MM.1S (cell line): Measurements from ENCODE around the gene C2orf74.
"Not testable (repeated sequence)": the region's sequence is repeated elsewhere in the genome, so short reads cannot be mapped to it uniquely, and the experiment has no call there.

ENCODE experiments used
- DNase-seq: peaks from one replicate; pipeline ENCODE4 v3.0.0-alpha.2; 2015
- H2AFZ ChIP-seq: fragments of 300-600 bp; sonication (generic); 2 replicates; pipeline ENCODE4 v1.6.0; 2016; ENCODE audit warnings: antibody characterized with exemption, low read length
- H3F3A ChIP-seq: fragments of 300-600 bp; sonication (generic); 2 replicates; pipeline ENCODE4 v1.6.1; 2016; ENCODE audit warnings: mild to moderate bottlenecking, antibody characterized with exemption, low read length, moderate library complexity, mixed read lengths; ENCODE audit not compliant: insufficient read depth
- H3K27ac ChIP-seq: fragments of 300-600 bp; sonication (generic); 2 replicates; pipeline ENCODE4 v1.5.1; 2016; ENCODE audit warnings: mild to moderate bottlenecking, low read length
- H3K27me3 ChIP-seq: fragments of 300-600 bp; sonication (generic); replicated peaks from 2 replicates; pipeline ENCODE4 v1.6.0; 2016; ENCODE audit warnings: low read length; ENCODE audit not compliant: insufficient read depth
- H3K36me3 ChIP-seq: fragments of 300-600 bp; sonication (generic); replicated peaks from 2 replicates; pipeline ENCODE4 v1.6.1; 2016; ENCODE audit warnings: mild to moderate bottlenecking, low read length, mixed read lengths; ENCODE audit not compliant: insufficient read depth
- H3K4me1 ChIP-seq: fragments of 300-600 bp; sonication (generic); 2 replicates; pipeline ENCODE4 v1.6.1; 2016; ENCODE audit warnings: low read length, mixed read lengths
- H3K4me2 ChIP-seq: fragments of 300-600 bp; sonication (generic); 2 replicates; pipeline ENCODE4 v1.6.0; 2016; ENCODE audit warnings: low read depth, low read length
- H3K4me3 ChIP-seq: fragments of 300-600 bp; sonication (generic); 2 replicates; pipeline ENCODE4 v1.5.1; 2016; ENCODE audit warnings: low read length, mixed read lengths
- H3K79me2 ChIP-seq: fragments of 300-600 bp; sonication (generic); 2 replicates; pipeline ENCODE4 v1.6.1; 2016; ENCODE audit warnings: mixed run types, low read length, mixed read lengths
- H3K9ac ChIP-seq: fragments of 300-600 bp; sonication (generic); 2 replicates; pipeline ENCODE4 v1.6.1; 2016; ENCODE audit warnings: low read length, mixed read lengths
- H3K9me2 ChIP-seq: fragments of 300-600 bp; sonication (generic); replicated peaks from 2 replicates; pipeline ENCODE4 v1.6.1; 2016; ENCODE audit warnings: mild to moderate bottlenecking, low read length, mixed read lengths; ENCODE audit not compliant: insufficient read depth
- H3K9me3 ChIP-seq: fragments of 300-600 bp; sonication (generic); replicated peaks from 2 replicates; pipeline ENCODE4 v1.6.1; 2016; ENCODE audit warnings: mild to moderate bottlenecking, low read length, mixed read lengths; ENCODE audit not compliant: insufficient read depth
- H4K20me1 ChIP-seq: fragments of 300-600 bp; sonication (generic); 2 replicates; pipeline ENCODE4 v1.6.1; 2016; ENCODE audit warnings: mild to moderate bottlenecking, low read length, moderate library complexity, mixed read lengths; ENCODE audit not compliant: insufficient read depth
- CTCF ChIP-seq: fragments of 300-600 bp; sonication (generic); IDR thresholded peaks from 2 replicates; pipeline ENCODE4 v1.5.1; 2016; ENCODE audit warnings: antibody characterized with exemption, low read length, mixed read lengths
- EZH2 ChIP-seq: fragments of 300-600 bp; sonication (generic); optimal IDR thresholded peaks from 2 replicates; pipeline ENCODE3; 2017; ENCODE audit warnings: low read depth, mild to moderate bottlenecking, antibody characterized with exemption, low read length, mixed read lengths
- EZH2phosphoT487 ChIP-seq: fragments of 300-600 bp; sonication (generic); IDR thresholded peaks from 2 replicates; pipeline ENCODE4 v1.6.1; 2018; ENCODE audit warnings: antibody characterized with exemption, low read length

The C2orf74 gene

GRCh38 chr2:61185231-61185728 lies 23.3 kb downstream of the C2orf74 start:
- Histone ChIP-seq H3K27ac (no peak overlapping the region), H3K4me1 (no peaks in the 10 kb centered on the region), H3K9me3 (no peaks in the 10 kb centered on the region), H3K9me2 (no peaks in the 10 kb centered on the region), H3K27me3 (no peaks in the 10 kb centered on the region), H3K4me2 (no peak overlapping the region), H3K9ac (no peak overlapping the region), H2AFZ (no peak overlapping the region), H3F3A (0 out of 2 replicates have a peak, but pooled peaks cover 2% of the 10 kb centered on the region), H4K20me1 (no peaks in the 10 kb centered on the region), H3K79me2 (peaks cover 26% of the 10 kb centered on the region), H3K4me3 (no peak overlapping the region), H3K36me3 (peaks cover 21% of the 10 kb centered on the region)
- DNase-seq = no peak
- no peak for TF ChIP-seq CTCF
- no peak for TF ChIP-seq EZH2phosphoT487
- TF ChIP-seq EZH2 = no peak

- H3F3A ChIP-seq = peaks cover 2% of the 10 kb centered on the region; the same call in 1 of the 2 replicates
- no peaks in the 10 kb centered on the region for H3K27me3 ChIP-seq
- H4K20me1 ChIP-seq = no peaks in the 10 kb centered on the region
- no peaks in the 10 kb centered on the region for H3K9me3 ChIP-seq
- no peak overlapping the region for H3K27ac ChIP-seq
- H3K9me2 ChIP-seq = no peaks in the 10 kb centered on the region
- no peak overlapping the region for H2AFZ ChIP-seq
- no peak overlapping the region for H3K4me2 ChIP-seq
- H3K4me1 ChIP-seq = no peaks in the 10 kb centered on the region
- TF ChIP-seq CTCF (no peak), EZH2phosphoT487 (no peak), EZH2 (no peak)
- H3K79me2 ChIP-seq = peaks cover 11% of the 10 kb centered on the region; the same call in 1 of the 2 replicates
- no peak for DNase-seq
- H3K4me3 ChIP-seq = no peak overlapping the region
- peaks cover 21% of the 10 kb centered on the region for H3K36me3 ChIP-seq
- H3K9ac ChIP-seq = no peak overlapping the region
Observed at GRCh38 chr2:61187085-61187484, 25.1 kb downstream of the C2orf74 start.

- H3K36me3 ChIP-seq = no peaks in the 10 kb centered on the region; the same call in none of the 2 replicates
- DNase-seq = no peak
Observed at GRCh38 chr2:61193670-61194561, 31.9 kb downstream of the C2orf74 start.

GRCh38 chr2:61194646-61195045 lies 32.7 kb downstream of the C2orf74 start:
- not testable (repeated sequence) for H3F3A ChIP-seq, H3K27me3 ChIP-seq, H3K9me3 ChIP-seq, H3K4me1 ChIP-seq, H3K79me2 ChIP-seq, H3K9me2 ChIP-seq, H3K27ac ChIP-seq, H3K4me3 ChIP-seq, DNase-seq, H4K20me1 ChIP-seq, H3K36me3 ChIP-seq, H3K9ac ChIP-seq, H3K4me2 ChIP-seq, H2AFZ ChIP-seq

More at GRCh38 chr2:61193670-61194561, 31.9 kb downstream of the C2orf74 start:
- Histone ChIP-seq H3K4me2 (no peak overlapping the region), H2AFZ (no peak overlapping the region), H3K4me1 (no peaks in the 10 kb centered on the region), H3K9ac (no peak overlapping the region), H3K27me3 (no peaks in the 10 kb centered on the region), H3K4me3 (no peak overlapping the region), H4K20me1 (no peaks in the 10 kb centered on the region), H3K79me2 (no peaks in the 10 kb centered on the region), H3K27ac (no peak overlapping the region), H3K9me3 (no peaks in the 10 kb centered on the region), H3F3A (no peaks in the 10 kb centered on the region; the same call in 1 of the 2 replicates), H3K9me2 (no peaks in the 10 kb centered on the region)
- no peak for TF ChIP-seq CTCF
- no peak for TF ChIP-seq EZH2
- no peak for TF ChIP-seq EZH2phosphoT487
